Astrocyte (in vitro differentiated cells and primary cell): Measurements from ENCODE around the gene NUP205.

Source experiments
- CTCF ChIP-seq: IDR thresholded peaks from 2 replicates; pipeline ENCODE4 v1.5.1; 2011; ENCODE audit warnings: low read depth, mild to moderate bottlenecking, inconsistent platforms, low read length, moderate library complexity; ENCODE audit not compliant: insufficient read depth
- EZH2 ChIP-seq: IDR thresholded peaks from 2 replicates; pipeline ENCODE4 v1.6.1; 2012; ENCODE audit warnings: mild to moderate bottlenecking, low read length, inconsistent platforms; ENCODE audit not compliant: insufficient read depth

- TF ChIP-seq CTCF, result no peak
- no peak for TF ChIP-seq EZH2
Observed at GRCh38 chr7:135522509-135522908, 35.2 kb upstream of the NUP205 start.
